Parathyroid adenoma (tissue), 2 donors: ENCODE results near the gene CPEB3.

Experiments
- H2AFZ ChIP-seq: fragments of 300-600 bp; sonication (generic); one replicate; pipeline ENCODE4 v1.7.0; 2017; ENCODE audit warnings: antibody characterized with exemption, mild to moderate bottlenecking
- H3K27ac ChIP-seq: fragments of 300-600 bp; sonication (generic); one replicate; pipeline ENCODE4 v1.7.0; 2017
- H3K27me3 ChIP-seq: fragments of 300-600 bp; sonication (generic); one replicate; pipeline ENCODE4 v1.7.0; 2017; ENCODE audit warnings: low read length; ENCODE audit not compliant: control insufficient read depth, insufficient read depth
- H3K36me3 ChIP-seq: fragments of 300-600 bp; sonication (generic); one replicate; pipeline ENCODE4 v1.7.0; 2017; ENCODE audit warnings: low read length; ENCODE audit not compliant: control insufficient read depth, insufficient read depth
- H3K4me1 ChIP-seq: fragments of 300-600 bp; sonication (generic); one replicate; pipeline ENCODE4 v1.7.0; 2017; ENCODE audit warnings: control low read depth
- H3K4me2 ChIP-seq: fragments of 300-600 bp; sonication (generic); one replicate; pipeline ENCODE4 v1.7.0; 2017; ENCODE audit warnings: low read length
- H3K4me3 ChIP-seq: fragments of 300-600 bp; sonication (generic); one replicate; pipeline ENCODE4 v1.7.0; 2017; ENCODE audit warnings: low read depth, low read length
- H3K79me2 ChIP-seq: fragments of 300-600 bp; sonication (generic); one replicate; pipeline ENCODE4 v1.7.0; 2017; ENCODE audit warnings: control low read depth
- H3K9ac ChIP-seq: fragments of 300-600 bp; sonication (generic); one replicate; pipeline ENCODE4 v1.7.0; 2017; ENCODE audit warnings: mild to moderate bottlenecking
- H3K9me3 ChIP-seq: fragments of 300-600 bp; sonication (generic); one replicate; pipeline ENCODE4 v1.7.0; 2017; ENCODE audit warnings: low read length; ENCODE audit not compliant: control insufficient read depth
- TF ChIP-seq, protein P1 (sequence below): fragments of 300-600 bp; sonication (generic); IDR thresholded peaks from one replicate; pipeline ENCODE4 v1.7.0; 2017; ENCODE audit warnings: antibody characterized with exemption, mild to moderate bottlenecking
- donor health status: primary hyperparathyroidism.

Gene CPEB3

DNA sequence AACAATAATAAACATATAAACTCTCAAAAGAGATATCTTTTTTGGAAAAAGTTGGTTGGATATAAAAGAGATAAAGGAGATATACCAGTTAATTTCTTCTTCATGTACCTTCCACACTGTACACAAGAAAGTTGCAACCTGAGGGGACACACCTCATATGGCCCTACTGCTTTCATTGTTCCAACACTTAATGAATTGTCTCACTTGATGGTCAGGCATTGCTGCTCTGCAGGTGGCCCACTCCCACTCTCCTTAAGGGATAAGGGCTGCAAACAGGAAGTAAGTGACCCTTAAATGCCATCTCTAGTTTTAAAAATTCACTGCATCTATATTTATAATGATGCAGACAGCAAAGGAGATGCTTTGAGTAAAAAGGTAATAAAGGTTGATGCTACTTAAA lies 215.0 kb downstream of the CPEB3 start:
- TF ChIP-seq, protein P1, sequence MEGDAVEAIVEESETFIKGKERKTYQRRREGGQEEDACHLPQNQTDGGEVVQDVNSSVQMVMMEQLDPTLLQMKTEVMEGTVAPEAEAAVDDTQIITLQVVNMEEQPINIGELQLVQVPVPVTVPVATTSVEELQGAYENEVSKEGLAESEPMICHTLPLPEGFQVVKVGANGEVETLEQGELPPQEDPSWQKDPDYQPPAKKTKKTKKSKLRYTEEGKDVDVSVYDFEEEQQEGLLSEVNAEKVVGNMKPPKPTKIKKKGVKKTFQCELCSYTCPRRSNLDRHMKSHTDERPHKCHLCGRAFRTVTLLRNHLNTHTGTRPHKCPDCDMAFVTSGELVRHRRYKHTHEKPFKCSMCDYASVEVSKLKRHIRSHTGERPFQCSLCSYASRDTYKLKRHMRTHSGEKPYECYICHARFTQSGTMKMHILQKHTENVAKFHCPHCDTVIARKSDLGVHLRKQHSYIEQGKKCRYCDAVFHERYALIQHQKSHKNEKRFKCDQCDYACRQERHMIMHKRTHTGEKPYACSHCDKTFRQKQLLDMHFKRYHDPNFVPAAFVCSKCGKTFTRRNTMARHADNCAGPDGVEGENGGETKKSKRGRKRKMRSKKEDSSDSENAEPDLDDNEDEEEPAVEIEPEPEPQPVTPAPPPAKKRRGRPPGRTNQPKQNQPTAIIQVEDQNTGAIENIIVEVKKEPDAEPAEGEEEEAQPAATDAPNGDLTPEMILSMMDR, result no peak
- Histone ChIP-seq H3K36me3 (no peaks in the 10 kb centered on the region), H3K4me2 (no peak overlapping the region), H2AFZ (no peak overlapping the region), H3K4me1 (no peaks in the 10 kb centered on the region), H3K9ac (no peak overlapping the region), H3K27ac (no peak overlapping the region), H3K4me3 (no peak overlapping the region), H3K27me3 (no peaks in the 10 kb centered on the region), H3K9me3 (no peaks in the 10 kb centered on the region), H3K79me2 (no peaks in the 10 kb centered on the region)

DNA sequence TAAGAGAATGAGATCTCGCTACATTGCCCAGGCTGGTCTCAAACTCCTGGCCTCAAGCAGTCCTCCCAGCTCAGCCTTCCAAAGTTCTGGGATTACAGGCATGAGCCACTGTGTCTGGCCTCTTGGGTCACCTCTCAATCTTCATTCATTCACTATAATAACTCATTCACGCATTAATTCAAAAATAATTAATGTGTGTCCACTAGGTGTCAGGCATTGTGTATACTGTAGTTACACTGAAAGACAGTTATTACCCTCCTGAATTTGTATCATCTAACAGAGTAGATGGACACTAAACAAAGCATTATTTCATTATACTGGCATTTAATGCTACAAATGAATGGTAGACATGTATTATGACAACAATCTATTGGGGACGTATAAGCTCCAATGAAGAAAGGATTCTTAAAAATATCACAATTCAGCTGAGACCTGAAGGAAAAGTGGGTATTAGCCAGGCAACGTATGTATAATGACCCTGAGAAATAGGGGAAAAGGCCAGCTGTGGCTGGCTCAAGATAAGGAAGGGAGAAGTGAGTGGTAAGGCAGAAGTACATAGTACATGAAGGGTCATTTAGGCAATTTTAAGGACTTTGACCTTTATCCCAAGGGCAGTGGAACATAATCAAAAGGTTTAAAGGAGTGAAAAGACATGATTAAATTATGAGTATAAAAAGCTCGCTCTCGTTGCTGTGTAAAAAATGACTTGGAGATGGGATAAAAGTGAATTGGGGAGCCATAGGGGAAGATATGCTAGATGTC lies 216.6 kb downstream of the CPEB3 start:
- Histone ChIP-seq H2AFZ (no peak overlapping the region), H3K36me3 (no peaks in the 10 kb centered on the region), H3K4me1 (no peaks in the 10 kb centered on the region), H3K4me2 (no peak overlapping the region), H3K27ac (no peak overlapping the region), H3K9ac (no peak overlapping the region), H3K4me3 (no peak overlapping the region), H3K79me2 (no peaks in the 10 kb centered on the region), H3K9me3 (no peaks in the 10 kb centered on the region), H3K27me3 (no peaks in the 10 kb centered on the region)
- TF ChIP-seq, protein P1, result no peak

DNA sequence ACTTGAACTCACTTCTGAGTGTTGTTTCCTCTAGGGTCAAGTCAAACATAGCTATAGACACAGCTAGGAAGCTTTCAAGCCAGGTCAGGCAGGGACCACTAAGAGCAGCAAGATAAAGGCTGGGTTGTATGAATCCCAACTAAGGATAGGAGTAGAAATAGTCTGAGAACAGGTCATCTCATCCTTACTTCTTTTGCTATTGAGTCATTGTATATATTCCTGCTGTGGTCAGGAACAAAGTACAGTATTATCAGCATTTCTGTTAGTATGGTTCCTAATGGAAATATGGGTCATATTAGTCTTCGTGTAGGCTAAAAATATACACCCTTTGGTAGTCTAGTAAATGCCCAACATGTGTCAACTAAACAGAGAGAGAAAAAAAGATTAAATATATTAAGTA lies 222.0 kb downstream of the CPEB3 start:
- TF ChIP-seq, protein P1, result no peak
- Histone ChIP-seq H3K79me2 (no peaks in the 10 kb centered on the region), H3K4me2 (no peak overlapping the region), H3K9me3 (no peaks in the 10 kb centered on the region), H3K4me1 (no peaks in the 10 kb centered on the region), H3K36me3 (no peaks in the 10 kb centered on the region), H3K27me3 (no peaks in the 10 kb centered on the region), H3K9ac (no peak overlapping the region), H2AFZ (no peak overlapping the region), H3K4me3 (no peak overlapping the region), H3K27ac (no peak overlapping the region)

DNA sequence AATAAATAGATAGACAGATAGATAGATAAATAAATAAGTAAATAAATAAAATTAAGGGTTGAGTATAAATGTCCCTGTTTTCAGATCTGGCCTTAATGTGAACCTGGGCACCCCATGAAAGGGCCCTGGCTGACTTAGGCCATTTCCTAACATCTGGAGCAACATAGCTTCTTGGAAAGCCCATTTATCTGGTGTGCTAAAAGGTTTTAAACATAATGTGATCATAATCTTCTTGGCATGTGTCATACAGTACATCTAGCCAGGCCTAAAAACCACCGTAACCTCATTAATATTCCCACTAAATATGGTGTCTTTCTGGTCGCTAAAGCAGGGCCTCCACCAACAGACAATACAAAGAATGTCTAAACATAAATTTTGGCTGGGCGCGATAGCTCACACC lies 224.5 kb downstream of the CPEB3 start:
- H3K79me2 ChIP-seq, result no peaks in the 10 kb centered on the region
- H3K4me1 ChIP-seq, result no peaks in the 10 kb centered on the region
- no peak overlapping the region for H3K27ac ChIP-seq
- no peak overlapping the region for H2AFZ ChIP-seq
- no peaks in the 10 kb centered on the region for H3K36me3 ChIP-seq
- no peaks in the 10 kb centered on the region for H3K9me3 ChIP-seq
- no peaks in the 10 kb centered on the region for H3K27me3 ChIP-seq
- H3K4me3 ChIP-seq, result no peak overlapping the region
- TF ChIP-seq, protein P1, result no peak
- H3K4me2 ChIP-seq, result no peak overlapping the region
- H3K9ac ChIP-seq, result no peak overlapping the region

DNA sequence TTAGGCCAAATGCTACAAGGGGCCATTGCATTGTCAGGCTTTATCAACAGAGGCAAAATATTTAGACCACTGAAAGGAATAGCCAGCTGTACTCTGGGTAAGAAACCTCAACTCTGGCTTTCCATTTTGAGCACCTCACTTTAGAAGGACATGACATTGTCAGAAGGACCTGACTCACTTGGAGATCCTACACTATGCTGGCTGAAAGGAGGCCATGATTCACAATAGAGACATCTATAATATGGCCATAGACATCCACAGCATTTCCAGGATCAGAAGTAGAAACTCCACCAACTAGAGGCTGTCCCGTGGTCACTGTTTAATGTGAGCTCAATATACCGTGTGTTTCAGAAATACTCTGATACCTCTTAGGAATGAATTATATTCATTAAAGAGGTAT lies 226.4 kb downstream of the CPEB3 start:
- TF ChIP-seq, protein P1, result no peak
- no peaks in the 10 kb centered on the region for H3K27me3 ChIP-seq

More for the DNA sequence above, 226.4 kb downstream of the CPEB3 start:
- no peak overlapping the region for H2AFZ ChIP-seq
- no peaks in the 10 kb centered on the region for H3K79me2 ChIP-seq
- H3K27ac ChIP-seq, result no peak overlapping the region
- no peaks in the 10 kb centered on the region for H3K4me1 ChIP-seq
- no peak overlapping the region for H3K4me2 ChIP-seq
- no peak overlapping the region for H3K9ac ChIP-seq
- no peak overlapping the region for H3K4me3 ChIP-seq
- H3K9me3 ChIP-seq, result no peaks in the 10 kb centered on the region
- H3K36me3 ChIP-seq, result no peaks in the 10 kb centered on the region
